ENCODE data around the gene TBC1D22A. TPM values are rescaled to one million over a fixed set of nuclear protein-coding genes. Genes with fewer than 3 reads are reported as not detected.

Gene TBC1D22A
- total and polyA plus RNA-seq, 4 donors, result 4.1 to 12.4 (median 8.4) TPM

- no peak for TF ChIP-seq MAX (IDR thresholded peaks at IDR 0.05)
- no peak for TF ChIP-seq FOXA2 (IDR thresholded peaks at IDR 0.05)
- no peak for TF ChIP-seq ZBTB33 (IDR thresholded peaks at IDR 0.05)
- TF ChIP-seq NR2F2 (IDR thresholded peaks at IDR 0.05), result peak; percentile 49
- no peak for TF ChIP-seq REST (IDR thresholded peaks at IDR 0.05)
- TF ChIP-seq RAD21 (IDR thresholded peaks at IDR 0.05), result peak in 1 of 2 donors; percentile 6
- no peak for DNase-seq (ENCODE audit: low spot score)
- H3K9ac ChIP-seq (ENCODE audit: low read depth in 1 of 2, low read length in 2 of 2), result peak overlapping the region in 1 of 2 donors; percentile 36
- H3K27me3 ChIP-seq (ENCODE audit: control insufficient read depth in 4 of 4, insufficient read depth in 4 of 4, low read length in 3 of 4), result no peaks in the 10 kb centered on the region
- no peaks in the 10 kb centered on the region for H3K36me3 ChIP-seq (ENCODE audit: control insufficient read depth in 4 of 4, insufficient read depth in 3 of 4, low read depth in 1 of 4, low read length in 3 of 4)
- no peaks in the 10 kb centered on the region for H3K9me3 ChIP-seq (ENCODE audit: control insufficient read depth in 4 of 4, low read length in 3 of 4)
- no peak overlapping the region for H3K4me3 ChIP-seq (ENCODE audit: low read depth in 1 of 3, low read length in 3 of 3)
- 64% methylated on average over 11 of the region's 11 CpGs for WGBS
- peak overlapping the region; percentile 61 to 89 for H3K27ac ChIP-seq (ENCODE audit: low read depth in 1 of 2, low read length in 2 of 2)
- peaks cover 21 to 68% (median 53%) of the 10 kb centered on the region in 4 donors for H3K4me1 ChIP-seq (ENCODE audit: control insufficient read depth in 4 of 4, insufficient read depth in 4 of 4, low read length in 3 of 4)
Measured at GRCh38 chr22:46728470-46728869, 34.0 kb upstream of the TBC1D22A start.

- Histone ChIP-seq H3K36me3 (ENCODE audit: control insufficient read depth in 4 of 4, insufficient read depth in 3 of 4, low read depth in 1 of 4, low read length in 3 of 4) (no peaks in the 10 kb centered on the region), H3K9me3 (ENCODE audit: control insufficient read depth in 4 of 4, low read length in 3 of 4) (no peaks in the 10 kb centered on the region), H3K4me3 (ENCODE audit: low read depth in 1 of 3, low read length in 3 of 3) (no peak overlapping the region), H3K4me1 (ENCODE audit: control insufficient read depth in 4 of 4, insufficient read depth in 4 of 4, low read length in 3 of 4) (peaks cover 24 to 82% (median 66%) of the 10 kb centered on the region in 4 donors), H3K9ac (ENCODE audit: low read depth in 1 of 2, low read length in 2 of 2) (peak overlapping the region in 1 of 2 donors; percentile 48), H3K27ac (ENCODE audit: low read depth in 1 of 2, low read length in 2 of 2) (peak overlapping the region; percentile 84 to 89), H3K27me3 (ENCODE audit: control insufficient read depth in 4 of 4, insufficient read depth in 4 of 4, low read length in 3 of 4) (no peaks in the 10 kb centered on the region)
- no peak for TF ChIP-seq HNF4A (conservative IDR thresholded peaks at IDR 0.05)
- no peak for TF ChIP-seq TAF1 (conservative IDR thresholded peaks at IDR 0.05)
- TF ChIP-seq RXRA (IDR thresholded peaks at IDR 0.05), result no peak
- no peak for TF ChIP-seq HNF4G (IDR thresholded peaks at IDR 0.05)
- TF ChIP-seq FOXA2 (IDR thresholded peaks at IDR 0.05), result no peak
- no peak for TF ChIP-seq GABPA (IDR thresholded peaks at IDR 0.05 in 1 of 2, conservative IDR thresholded peaks at IDR 0.05 in 1 of 2)
- TF ChIP-seq SP1 (IDR thresholded peaks at IDR 0.05), result no peak
- TF ChIP-seq JUND (IDR thresholded peaks at IDR 0.05), result no peak
- no peak for TF ChIP-seq FOXA1 (IDR thresholded peaks at IDR 0.05)
- no peak for TF ChIP-seq YY1 (IDR thresholded peaks at IDR 0.05)
- TF ChIP-seq NR2F2 (IDR thresholded peaks at IDR 0.05), result no peak
- TF ChIP-seq ZBTB33 (IDR thresholded peaks at IDR 0.05), result no peak
- TF ChIP-seq RAD21 (IDR thresholded peaks at IDR 0.05), result no peak
- TF ChIP-seq ATF3 (IDR thresholded peaks at IDR 0.05), result no peak
- TF ChIP-seq EGR1 (IDR thresholded peaks at IDR 0.05; ENCODE audit: low read depth in 2 of 2), result no peak
- no peak for TF ChIP-seq MAX (IDR thresholded peaks at IDR 0.05)
- TF ChIP-seq REST (IDR thresholded peaks at IDR 0.05), result no peak
- no peak for DNase-seq (ENCODE audit: low spot score)
- 68% methylated on average over 9 of the region's 9 CpGs for WGBS
Measured at GRCh38 chr22:46730568-46731245, 31.7 kb upstream of the TBC1D22A start.
